ENCODE data around the gene GNS.

Gene GNS

GRCh38 chr12:64678248-64678647, 81.0 kb downstream of the GNS start:
- H3K27ac ChIP-seq, result 0 out of 2 replicates have a peak overlapping the region, but pooled peaks have one; percentile 9
- TF ChIP-seq CTCF (IDR thresholded peaks at IDR 0.05) (peak; percentile 66), ZFX (IDR thresholded peaks at IDR 0.05; ENCODE audit: borderline replicate concordance) (no peak)

- no peak overlapping the region for H3K27ac ChIP-seq
- TF ChIP-seq CTCF (IDR thresholded peaks at IDR 0.05) (no peak), ZFX (IDR thresholded peaks at IDR 0.05; ENCODE audit: borderline replicate concordance) (no peak)
These were observed 83.4 kb downstream of the GNS start for GRCh38 chr12:64675795-64676194.

GRCh38 chr12:64674367-64674922, 84.8 kb downstream of the GNS start:
- no peak for TF ChIP-seq ZFX (IDR thresholded peaks at IDR 0.05; ENCODE audit: borderline replicate concordance)
- TF ChIP-seq CTCF (IDR thresholded peaks at IDR 0.05), result no peak
- no peak overlapping the region for H3K27ac ChIP-seq

GRCh38 chr12:64673490-64674169, 85.6 kb downstream of the GNS start:
- TF ChIP-seq ZFX (IDR thresholded peaks at IDR 0.05; ENCODE audit: borderline replicate concordance), result no peak
- TF ChIP-seq CTCF (IDR thresholded peaks at IDR 0.05), result no peak
- peak overlapping the region; percentile 22; the same call in 1 of the 2 replicates for H3K27ac ChIP-seq

GRCh38 chr12:64672925-64673409, 86.2 kb downstream of the GNS start:
- peak overlapping the region; percentile 22; the same call in 1 of the 2 replicates for H3K27ac ChIP-seq
- no peak for TF ChIP-seq CTCF (IDR thresholded peaks at IDR 0.05)
- no peak for TF ChIP-seq ZFX (IDR thresholded peaks at IDR 0.05; ENCODE audit: borderline replicate concordance)

- H3K27ac ChIP-seq, result no peak overlapping the region
- TF ChIP-seq ZFX (IDR thresholded peaks at IDR 0.05; ENCODE audit: borderline replicate concordance) (no peak), CTCF (IDR thresholded peaks at IDR 0.05) (no peak)
These were observed 87.5 kb downstream of the GNS start for GRCh38 chr12:64671681-64672080.
